ENCODE measurements around the gene BPTF.

DNA sequence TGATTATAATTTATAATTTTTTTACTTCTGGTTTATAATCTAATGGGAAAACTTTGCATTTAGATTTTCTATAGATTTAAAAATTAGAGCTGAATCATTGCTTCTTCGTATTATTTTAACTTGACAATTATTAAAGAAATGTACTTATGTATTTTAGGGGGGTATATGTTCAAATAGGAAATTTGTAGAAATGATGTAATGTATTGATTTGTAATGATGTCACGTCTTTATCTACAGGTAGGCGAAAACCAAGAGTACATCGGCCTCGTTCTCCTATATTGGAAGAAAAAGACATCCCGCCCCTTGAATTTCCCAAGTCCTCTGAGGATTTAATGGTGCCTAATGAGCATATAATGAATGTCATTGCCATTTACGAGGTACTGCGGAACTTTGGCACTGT, 28.4 kb downstream of the BPTF start:
- TF ChIP-seq, protein P1, sequence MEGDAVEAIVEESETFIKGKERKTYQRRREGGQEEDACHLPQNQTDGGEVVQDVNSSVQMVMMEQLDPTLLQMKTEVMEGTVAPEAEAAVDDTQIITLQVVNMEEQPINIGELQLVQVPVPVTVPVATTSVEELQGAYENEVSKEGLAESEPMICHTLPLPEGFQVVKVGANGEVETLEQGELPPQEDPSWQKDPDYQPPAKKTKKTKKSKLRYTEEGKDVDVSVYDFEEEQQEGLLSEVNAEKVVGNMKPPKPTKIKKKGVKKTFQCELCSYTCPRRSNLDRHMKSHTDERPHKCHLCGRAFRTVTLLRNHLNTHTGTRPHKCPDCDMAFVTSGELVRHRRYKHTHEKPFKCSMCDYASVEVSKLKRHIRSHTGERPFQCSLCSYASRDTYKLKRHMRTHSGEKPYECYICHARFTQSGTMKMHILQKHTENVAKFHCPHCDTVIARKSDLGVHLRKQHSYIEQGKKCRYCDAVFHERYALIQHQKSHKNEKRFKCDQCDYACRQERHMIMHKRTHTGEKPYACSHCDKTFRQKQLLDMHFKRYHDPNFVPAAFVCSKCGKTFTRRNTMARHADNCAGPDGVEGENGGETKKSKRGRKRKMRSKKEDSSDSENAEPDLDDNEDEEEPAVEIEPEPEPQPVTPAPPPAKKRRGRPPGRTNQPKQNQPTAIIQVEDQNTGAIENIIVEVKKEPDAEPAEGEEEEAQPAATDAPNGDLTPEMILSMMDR (IDR thresholded peaks at IDR 0.05; ENCODE audit: borderline replicate concordance, extremely low read depth, low read length, poor library complexity, severe bottlenecking) = no peak
- no peak for TF ChIP-seq EZH2 (IDR thresholded peaks at IDR 0.05; ENCODE audit: borderline replicate concordance, low read depth, low read length, severe bottlenecking)
